RWPE1 (cell line): ENCODE measurements around the gene SSTR1.

Experiments used
- CTCF ChIA-PET: fragments of 350-600 bp; sonication (Branson Sonifier 250); formaldehyde crosslinking; extraction: SDS; loops from one replicate; lab custom pipeline; 2021; lab: Yijun Ruan, JAX
- POLR2A ChIA-PET: fragments of 400-600 bp; formaldehyde crosslinking; extraction: SDS; loops from one replicate; lab custom pipeline; 2020; ENCODE audit warnings: antibody characterized with exemption; ENCODE audit not compliant: low non-redundant PET; lab: Yijun Ruan, JAX
- DNase-seq: peaks from one replicate; pipeline ENCODE4 v3.0.0; 2012; ENCODE audit warnings: low spot score
- H3K27ac ChIP-seq: fragments of 450-650 bp; 2 replicates; pipeline ENCODE4 v1.5.1; 2017
- CTCF ChIP-seq: fragments of 450-650 bp; conservative IDR thresholded peaks from 2 replicates; pipeline ENCODE4 v1.5.1; 2017; ENCODE audit warnings: low read depth, mild to moderate bottlenecking

SSTR1 gene

GRCh38 chr14:38202444-38203191 lies 5.1 kb upstream of the SSTR1 start:
- H3K27ac ChIP-seq = no peak overlapping the region
- DNase-seq = no peak
- POLR2A ChIA-PET = no interaction called here
- CTCF ChIA-PET = no interaction called here
- TF ChIP-seq CTCF = no peak

- ChIA-PET CTCF (no interaction called here), POLR2A (interaction anchor here (0.6 kb wide), 1 partner anchor 1229 kb away, joined by 11 read pairs; no protein-coding TSS in a partner anchor)
- H3K27ac ChIP-seq = no peak overlapping the region
- TF ChIP-seq CTCF = no peak
- DNase-seq = no peak
Observed at GRCh38 chr14:38203929-38204718, 3.6 kb upstream of the SSTR1 start.

- ChIA-PET CTCF (no interaction called here), POLR2A (interaction anchor here (0.6 kb wide), 1 partner anchor 1229 kb away, joined by 11 read pairs; no protein-coding TSS in a partner anchor)
- TF ChIP-seq CTCF = no peak
- H3K27ac ChIP-seq = no peak overlapping the region
- DNase-seq = no peak
Observed at GRCh38 chr14:38204719-38205115, 3.0 kb upstream of the SSTR1 start.

GRCh38 chr14:38205119-38205813 lies 2.4 kb upstream of the SSTR1 start:
- no peak for TF ChIP-seq CTCF
- POLR2A ChIA-PET = no interaction called here
- no peak for DNase-seq
- CTCF ChIA-PET = no interaction called here
- H3K27ac ChIP-seq = no peak overlapping the region

- H3K27ac ChIP-seq = no peak overlapping the region
- ChIA-PET CTCF (interaction anchor here (1.0 kb wide), 1 partner anchor 23 kb away, joined by 4 read pairs; no protein-coding TSS in a partner anchor), POLR2A (no interaction called here)
- TF ChIP-seq CTCF = no peak
- no peak for DNase-seq
Observed at GRCh38 chr14:38205949-38206665, 1.6 kb upstream of the SSTR1 start.
